NCI-H1048 (cell line): Measurements from ENCODE around the gene MT1G.
"Not testable (repeated sequence)": the region's sequence is repeated elsewhere in the genome, so short reads cannot be mapped to it uniquely, and the experiment has no call there.

ENCODE experiments used
- DNase-seq: peaks from one replicate; lab custom pipeline; 2025; lab: John Stamatoyannopoulos, UW

The MT1G gene

GRCh38 chr16:56667581-56668571, at the start of gene MT1G:
Gene MT1G (minus strand): TSS chr16:56668065. CDS start chr16:56667993, 72 bp downstream.
- no peak for DNase-seq

- DNase-seq = not testable (repeated sequence)
These were observed 49.7 kb upstream of the MT1G start for GRCh38 chr16:56717532-56717931.

GRCh38 chr16:56716761-56717160, 48.9 kb upstream of the MT1G start:
- DNase-seq = no peak

GRCh38 chr16:56715126-56715525, 47.3 kb upstream of the MT1G start:
- no peak for DNase-seq

GRCh38 chr16:56713794-56714193, 45.9 kb upstream of the MT1G start:
- no peak for DNase-seq

GRCh38 chr16:56711862-56712261, 44.0 kb upstream of the MT1G start:
- no peak for DNase-seq

- DNase-seq = no peak
These were observed 42.4 kb upstream of the MT1G start for GRCh38 chr16:56710181-56710737.

- DNase-seq = no peak
These were observed 41.7 kb upstream of the MT1G start for GRCh38 chr16:56709443-56710040.

GRCh38 chr16:56708525-56709442, 40.9 kb upstream of the MT1G start:
- no peak for DNase-seq

GRCh38 chr16:56702836-56703235, 35.0 kb upstream of the MT1G start:
- no peak for DNase-seq

- DNase-seq = no peak
These were observed 33.7 kb upstream of the MT1G start for GRCh38 chr16:56701534-56701933.

- no peak for DNase-seq
These were observed 32.8 kb upstream of the MT1G start for GRCh38 chr16:56700631-56701030.

GRCh38 chr16:56700195-56700594, 32.3 kb upstream of the MT1G start:
- DNase-seq = no peak

GRCh38 chr16:56697456-56698155, 29.7 kb upstream of the MT1G start:
- no peak for DNase-seq

GRCh38 chr16:56695246-56695645, 27.4 kb upstream of the MT1G start:
- no peak for DNase-seq

GRCh38 chr16:56691885-56692284, 24.0 kb upstream of the MT1G start:
- no peak for DNase-seq

- no peak for DNase-seq
These were observed 22.7 kb upstream of the MT1G start for GRCh38 chr16:56690420-56691122.

- DNase-seq = no peak
These were observed 21.3 kb upstream of the MT1G start for GRCh38 chr16:56689171-56689570.

GRCh38 chr16:56688762-56689161, 20.9 kb upstream of the MT1G start:
- no peak for DNase-seq

GRCh38 chr16:56686758-56687157, 18.9 kb upstream of the MT1G start:
- no peak for DNase-seq
